ENCODE results near the gene IL12B.
"Not testable (repeated sequence)": the region's sequence is repeated elsewhere in the genome, so short reads cannot be mapped to it uniquely, and the experiment has no call there.

The IL12B gene

DNA sequence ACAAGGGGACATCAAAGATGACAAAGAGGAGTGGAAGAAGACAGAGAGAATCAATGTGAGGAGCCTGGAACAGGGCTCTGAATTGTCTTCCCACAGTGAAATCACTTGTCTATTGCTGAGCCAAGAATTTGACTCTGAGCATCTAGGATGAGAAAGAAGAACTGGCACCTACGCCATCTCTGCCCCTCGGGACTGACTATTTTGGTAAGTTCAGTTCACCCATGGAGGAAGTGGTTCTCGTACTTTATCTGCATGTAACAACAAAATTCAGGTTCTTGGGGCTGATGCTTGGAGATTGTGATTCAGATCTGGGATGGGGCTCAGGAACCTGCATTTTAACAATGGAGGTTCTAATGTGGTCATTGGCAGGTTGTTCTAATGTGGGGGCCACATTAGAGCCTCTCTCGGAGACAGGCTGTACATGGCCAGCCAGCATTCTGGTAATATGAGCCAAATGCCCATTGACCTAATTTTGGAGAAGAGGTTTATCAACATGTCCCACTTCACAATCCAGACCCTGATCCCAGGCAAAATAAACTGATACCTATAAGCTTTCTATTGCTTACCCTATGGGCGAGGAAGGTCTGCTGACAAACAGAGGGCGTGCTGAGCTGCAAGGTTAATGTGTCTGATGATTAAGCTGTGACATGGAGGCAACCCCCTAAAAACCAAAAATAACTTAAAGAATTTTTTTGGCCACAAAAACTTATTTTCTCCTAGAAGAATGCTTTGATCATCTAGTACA is 2.7 kb upstream of the IL12B start:
- FAIRE-seq = no peak

DNA sequence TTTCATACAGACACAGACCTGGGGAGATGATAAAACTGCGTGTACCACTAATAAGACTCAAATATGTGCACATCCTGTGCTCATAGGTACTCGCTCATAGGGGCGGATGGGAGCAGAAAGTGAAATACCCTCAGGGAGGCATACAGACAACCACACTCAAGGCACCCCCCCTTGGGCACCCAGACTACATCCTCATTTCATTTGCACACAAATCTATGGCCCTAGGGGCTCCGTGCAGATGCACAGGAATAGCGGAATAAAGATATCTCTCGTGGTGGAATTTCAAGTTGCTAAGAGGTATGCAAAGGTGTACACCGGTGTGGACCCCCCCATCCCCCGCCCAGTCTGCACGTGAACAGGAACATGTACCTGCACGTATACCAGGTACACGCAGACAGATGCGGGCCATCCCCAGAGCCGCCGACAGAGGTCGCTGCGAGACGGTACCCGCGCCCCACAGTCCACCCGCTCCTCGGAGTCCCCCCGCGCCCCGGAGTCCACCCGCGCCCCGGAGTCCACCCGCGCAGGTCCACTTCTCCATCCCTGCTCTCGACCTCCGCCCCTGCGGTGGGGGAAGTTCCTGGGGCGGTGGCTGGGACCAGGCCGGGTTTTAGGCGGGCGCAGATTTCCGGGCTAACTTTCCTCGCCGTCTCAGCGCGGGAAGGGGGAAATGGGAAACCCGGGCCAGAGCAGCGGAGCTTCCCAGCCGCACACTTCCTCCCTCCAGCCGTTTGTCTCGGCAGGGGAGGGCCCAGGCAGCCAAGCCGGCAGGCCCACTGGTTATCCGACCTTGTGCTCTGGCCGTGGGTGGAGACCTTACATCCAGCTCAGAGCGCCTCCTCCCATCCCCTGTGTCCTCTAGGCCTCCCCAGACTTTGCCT is 1.0 kb upstream of the IL12B start:
- FAIRE-seq = no peak

DNA sequence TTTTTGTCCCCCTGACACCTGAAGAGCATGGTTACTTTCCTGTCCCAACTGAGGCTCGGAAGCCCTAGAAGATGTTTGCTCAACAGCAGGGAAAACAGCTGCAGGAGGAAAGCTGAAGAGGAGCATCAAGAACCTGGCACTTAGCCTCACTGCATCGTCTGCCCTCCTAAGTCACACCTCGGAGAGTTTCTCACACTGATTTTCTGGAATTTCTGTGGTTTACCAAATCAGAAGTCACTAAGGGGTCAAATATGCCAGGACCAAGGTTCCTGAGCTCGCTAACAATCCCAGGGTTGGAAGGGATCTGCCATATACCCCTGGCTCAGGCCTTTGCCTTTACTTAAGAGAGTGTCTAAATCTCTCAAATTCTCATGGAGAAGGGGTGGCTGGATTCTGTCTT is 5.3 kb downstream of the IL12B start:
- no peak for FAIRE-seq

DNA sequence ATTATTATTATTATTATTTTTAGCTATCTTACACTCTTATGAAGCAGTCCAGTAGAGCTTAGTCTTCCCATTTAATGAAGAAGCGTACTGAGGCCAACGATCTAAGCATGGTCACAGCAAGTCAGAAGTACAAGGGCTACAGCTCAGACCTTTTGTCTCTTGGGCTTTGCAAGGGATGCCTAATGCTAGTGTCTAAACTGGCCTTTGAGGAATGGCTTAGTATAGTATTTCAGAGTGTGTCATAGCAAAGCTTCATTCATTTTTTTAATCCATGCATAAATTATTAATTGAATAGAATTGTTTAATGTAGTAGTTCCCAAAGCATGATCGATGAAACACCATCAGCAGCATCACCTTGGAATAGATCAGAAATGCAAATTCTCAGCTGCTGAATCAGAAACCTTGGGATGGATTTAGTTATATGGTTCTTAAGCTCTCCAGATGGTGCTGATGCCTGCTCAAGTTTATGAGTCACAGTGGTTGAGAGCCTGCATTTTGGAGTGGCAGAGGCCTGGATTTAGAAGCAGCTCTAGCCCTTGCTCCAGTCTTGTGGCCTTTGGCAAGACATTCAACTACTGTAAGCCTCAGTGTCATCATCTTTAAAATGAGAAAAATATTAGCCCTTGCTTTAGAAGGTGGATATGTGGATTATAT is 6.1 kb downstream of the IL12B start:
- FAIRE-seq = no peak

DNA sequence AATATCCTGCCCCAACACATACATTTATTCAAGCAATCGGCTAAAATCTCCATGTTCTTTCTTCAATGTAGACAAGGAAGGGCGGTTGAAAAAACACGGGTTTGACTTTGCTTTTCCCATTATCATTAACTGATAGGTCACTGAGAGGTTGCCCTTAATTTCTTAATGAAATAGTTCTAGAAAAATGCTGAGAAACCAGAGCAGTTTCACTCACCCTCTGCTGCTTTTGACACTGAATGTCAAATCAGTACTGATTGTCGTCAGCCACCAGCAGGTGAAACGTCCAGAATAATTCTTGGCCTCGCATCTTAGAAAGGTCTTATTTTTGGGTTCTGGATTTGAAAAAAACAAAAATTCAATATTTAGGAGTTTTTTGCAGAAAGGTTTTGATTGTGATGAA is 8.1 kb downstream of the IL12B start:
- FAIRE-seq = no peak

DNA sequence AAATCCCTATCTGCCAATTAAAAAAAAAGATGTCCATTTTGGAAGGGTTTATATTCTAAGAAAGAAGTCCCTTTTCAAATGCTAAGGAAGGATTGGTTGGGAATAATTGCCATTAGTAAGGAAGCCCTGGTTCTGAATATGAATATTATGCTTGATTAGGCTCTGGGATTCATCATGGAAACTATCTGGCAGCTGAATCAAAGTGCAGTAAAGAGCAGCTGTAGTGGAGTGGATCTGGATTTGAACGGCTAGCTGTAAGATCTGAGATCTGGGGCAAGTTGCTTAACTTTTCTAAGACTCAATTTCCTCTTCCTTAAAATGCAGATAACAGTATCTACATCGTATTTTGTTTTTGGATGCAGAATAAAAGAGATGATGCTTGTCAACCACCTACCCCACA is 10.5 kb downstream of the IL12B start:
- FAIRE-seq = no peak

DNA sequence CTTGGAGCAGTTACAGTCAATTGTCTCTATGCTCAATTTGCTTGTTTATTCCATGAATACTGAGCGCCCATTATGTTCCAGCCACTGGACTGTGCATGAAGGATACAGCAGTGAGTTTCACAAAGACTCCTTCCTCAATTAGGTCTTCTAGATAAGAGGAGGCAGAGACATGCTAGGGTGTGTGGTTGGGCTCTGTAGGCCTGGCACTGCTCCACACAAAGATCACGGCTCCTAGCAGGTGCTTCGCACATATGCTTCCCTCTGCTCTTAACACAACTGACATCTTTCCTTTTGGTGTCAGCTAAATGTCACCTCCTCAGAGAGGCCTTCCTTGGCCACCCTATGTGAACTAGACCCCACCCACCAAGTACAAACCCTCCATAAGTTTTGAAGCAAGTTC is 10.9 kb downstream of the IL12B start:
- FAIRE-seq = no peak

DNA sequence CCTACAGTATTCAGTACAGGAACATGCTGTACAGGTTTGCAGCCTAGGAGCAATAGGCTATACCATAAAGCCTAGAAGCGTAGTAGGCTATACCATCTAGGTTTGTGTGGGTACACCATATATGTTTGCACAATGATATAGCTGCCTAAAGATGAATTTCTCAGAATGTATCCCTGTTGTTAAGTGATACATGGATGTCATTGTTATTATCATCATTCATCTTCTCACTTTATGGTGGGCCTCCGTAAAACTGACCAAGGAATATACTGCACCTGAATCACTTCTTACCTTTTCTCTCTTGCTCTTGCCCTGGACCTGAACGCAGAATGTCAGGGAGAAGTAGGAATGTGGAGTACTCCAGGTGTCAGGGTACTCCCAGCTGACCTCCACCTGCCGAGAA is 11.8 kb downstream of the IL12B start:
- FAIRE-seq = no peak

DNA sequence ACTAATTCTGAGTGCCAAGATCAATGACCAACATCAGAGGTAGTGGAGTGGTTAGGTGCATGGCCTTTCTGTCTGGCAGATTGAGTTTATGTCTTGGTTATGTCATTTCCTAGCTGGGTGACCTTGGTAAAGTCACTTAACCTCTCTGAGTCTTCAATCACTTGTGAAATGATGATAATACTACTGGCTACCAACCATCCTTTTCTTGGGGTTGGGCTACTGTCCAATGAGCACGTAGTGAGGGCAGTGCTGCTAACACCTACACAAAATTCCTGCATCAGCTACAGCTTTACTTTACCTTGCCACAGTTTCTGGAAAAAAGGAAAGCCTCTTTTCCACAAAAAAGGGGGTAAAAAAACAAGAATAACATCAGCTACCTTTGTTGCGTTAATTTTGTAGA is 12.4 kb downstream of the IL12B start:
- FAIRE-seq = no peak

DNA sequence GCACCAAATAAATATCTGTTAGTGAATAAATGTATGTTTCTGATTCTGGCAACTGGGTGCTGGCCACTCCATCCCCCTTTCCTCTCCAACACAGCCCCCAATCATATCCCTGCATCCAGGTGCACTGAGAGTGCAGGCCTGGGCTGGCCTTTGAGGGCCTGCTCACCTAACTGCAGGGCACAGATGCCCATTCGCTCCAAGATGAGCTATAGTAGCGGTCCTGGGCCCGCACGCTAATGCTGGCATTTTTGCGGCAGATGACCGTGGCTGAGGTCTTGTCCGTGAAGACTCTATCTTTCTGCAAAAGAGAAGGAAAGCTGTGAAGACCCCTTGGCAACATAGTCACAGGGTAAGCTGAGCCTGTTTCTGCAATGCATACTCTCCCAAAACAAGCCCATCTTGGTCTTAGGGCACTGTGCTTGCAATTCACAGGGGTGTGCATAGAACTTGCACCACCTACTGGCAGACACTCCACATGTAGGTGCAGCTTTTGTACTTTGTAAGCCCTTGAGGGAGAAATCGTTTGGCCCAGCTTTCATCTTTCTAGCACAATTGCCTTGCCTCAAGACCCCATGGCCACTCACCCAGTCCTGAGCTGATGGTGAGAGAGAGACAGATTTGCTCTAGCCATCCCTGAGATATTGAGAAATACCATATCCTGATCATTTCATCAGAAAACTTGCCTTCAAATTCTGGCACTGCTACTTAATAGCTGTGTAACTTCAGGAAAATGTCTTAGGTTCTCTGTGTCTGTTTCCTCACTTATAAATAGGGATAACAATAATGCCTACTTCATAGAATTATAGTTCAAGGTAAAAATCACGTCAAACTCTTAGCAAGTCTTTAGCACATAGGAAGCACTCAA is 13.5 kb downstream of the IL12B start:
- peak; percentile 44 for FAIRE-seq

DNA sequence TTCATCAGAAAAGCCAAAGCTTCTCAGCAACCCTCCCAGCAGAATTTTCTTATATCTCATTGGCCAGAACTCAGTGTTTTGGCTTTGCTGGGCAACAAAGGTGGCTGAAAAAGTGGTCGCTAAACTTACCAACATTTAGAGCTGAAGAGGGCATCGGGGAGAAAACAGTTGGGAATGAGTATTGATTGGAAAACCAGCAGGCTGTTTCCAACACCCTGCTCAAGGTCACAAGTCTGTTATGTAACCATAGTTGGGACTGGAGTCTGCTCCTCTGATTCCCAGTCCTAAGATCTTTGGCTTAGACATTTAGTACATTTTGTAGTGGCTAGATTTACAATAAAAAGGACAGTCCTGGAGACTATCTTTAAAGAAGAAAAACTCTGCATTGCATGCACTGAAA is 17.1 kb downstream of the IL12B start:
- no peak for FAIRE-seq

DNA sequence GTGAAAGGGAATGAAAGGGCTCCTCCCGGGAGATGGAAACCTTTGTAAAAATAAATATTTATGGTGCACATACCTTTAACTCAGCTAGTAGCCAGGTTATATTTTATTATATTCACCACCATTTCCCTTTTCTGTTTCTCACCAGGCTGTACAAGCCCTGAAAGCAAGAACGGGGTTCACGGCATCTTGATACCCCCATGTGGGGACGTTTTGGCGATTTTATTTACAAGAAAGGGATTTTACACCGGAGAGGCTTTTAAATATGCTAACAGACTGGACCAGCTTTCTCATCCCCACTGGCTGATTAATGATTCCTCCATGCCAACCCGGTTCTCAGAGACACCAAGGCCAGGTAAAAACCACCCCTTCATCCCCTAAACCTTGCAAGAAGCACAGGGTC is 19.2 kb downstream of the IL12B start:
- FAIRE-seq = no peak

DNA sequence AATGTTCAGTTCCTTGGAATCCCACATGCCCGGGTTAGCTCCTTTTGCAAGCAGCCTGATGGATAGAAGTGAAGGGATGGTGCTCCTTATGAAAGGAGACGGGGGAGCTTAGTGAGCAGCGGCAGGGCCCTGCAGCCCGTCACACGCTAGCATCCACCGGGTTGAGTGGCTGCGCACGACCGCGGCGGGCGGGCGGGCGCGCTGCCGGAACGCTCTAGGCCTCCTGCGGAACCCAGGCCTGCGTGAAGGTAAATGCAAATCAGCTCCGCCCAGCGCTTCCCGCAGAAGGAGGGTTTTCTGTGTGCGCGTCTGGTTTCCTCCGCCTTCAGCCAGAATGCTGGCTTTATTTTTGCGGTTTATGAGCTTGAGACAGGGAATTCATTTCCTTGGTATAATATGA is 19.8 kb downstream of the IL12B start:
- FAIRE-seq = no peak

DNA sequence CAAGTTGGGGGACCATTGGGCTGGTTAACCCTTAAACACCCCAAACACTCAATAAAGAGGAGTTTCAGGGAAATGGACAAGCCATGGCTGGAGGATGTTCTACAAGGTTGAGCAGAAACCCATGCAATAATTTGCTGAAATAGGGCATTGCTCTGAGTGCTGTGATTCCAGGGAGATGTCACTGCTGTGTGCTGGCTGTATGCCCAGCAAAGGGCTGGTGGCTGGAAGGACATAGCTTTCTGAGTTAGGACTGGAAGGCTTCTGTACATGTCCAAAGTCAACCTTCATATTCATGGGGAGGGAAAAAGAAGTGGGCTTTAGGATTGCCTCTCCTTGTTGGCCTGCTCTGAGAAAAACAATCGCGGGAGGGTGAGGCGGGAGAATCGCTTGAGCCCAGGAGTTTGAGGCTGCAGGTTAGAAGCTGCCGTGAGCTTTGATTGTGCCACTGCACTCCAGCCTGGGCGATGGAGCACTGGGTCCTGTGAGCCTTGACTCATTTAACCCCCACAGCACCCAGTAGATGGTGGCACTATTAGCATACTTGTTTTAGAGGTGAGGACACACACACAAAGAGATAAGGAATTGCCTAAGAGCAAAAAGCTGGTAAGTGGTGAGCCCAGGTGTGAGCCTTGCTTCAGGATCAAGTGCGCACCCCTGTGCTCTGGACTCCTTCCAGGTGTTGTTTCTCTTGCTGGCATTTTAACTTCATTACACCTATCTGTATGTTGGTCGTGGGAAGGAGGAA is 20.4 kb downstream of the IL12B start:
- no peak for FAIRE-seq

DNA sequence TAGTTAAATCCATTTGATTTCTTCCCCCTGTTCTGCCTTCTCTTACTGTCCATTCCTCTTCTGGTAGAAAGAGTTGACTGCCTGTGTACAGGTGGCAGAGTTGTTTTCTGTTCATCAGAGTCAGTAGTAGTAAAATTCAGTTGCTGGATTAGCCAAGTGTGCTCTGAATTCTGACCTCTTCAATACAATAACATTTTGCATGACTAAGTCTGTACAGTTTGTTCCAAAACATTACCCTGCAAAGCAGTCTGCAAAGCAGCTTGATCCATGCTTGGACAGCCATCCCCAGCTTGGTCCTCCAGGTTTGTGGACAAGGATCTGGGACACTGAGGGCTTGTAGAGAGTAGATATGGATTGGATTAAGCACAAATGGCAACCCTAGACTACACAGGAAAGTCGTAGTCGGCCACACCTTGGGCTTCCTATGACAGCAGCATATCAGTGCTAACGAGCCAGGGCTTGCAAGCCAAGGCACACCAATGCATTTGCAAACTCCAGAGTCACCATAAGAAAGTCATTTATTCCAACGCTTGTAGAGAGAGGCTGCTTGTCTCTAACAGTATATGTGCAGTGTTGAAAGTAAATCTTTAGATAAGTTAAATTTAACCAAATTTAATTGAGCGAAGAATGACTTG is 25.2 kb downstream of the IL12B start:
- FAIRE-seq = no peak

DNA sequence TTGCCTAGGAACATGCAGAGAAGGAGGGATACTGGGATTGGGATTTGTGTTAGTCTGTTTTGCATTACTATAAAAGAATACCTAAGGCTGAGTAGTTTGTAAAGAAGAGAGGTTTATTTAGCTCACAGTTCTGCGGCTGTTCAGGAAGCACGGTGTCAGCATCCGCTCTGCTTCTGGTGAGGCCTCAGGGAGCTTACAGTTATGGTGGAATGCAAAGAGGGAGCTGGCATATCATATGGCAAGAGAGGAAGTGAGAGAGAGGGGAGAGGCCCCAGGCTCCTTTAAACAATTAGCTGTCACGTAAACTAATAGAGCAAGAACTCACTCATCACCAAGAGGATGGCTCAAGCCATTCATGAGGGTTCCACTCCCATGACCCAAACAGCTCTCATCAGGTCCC is 27.0 kb downstream of the IL12B start:
- FAIRE-seq = no peak

DNA sequence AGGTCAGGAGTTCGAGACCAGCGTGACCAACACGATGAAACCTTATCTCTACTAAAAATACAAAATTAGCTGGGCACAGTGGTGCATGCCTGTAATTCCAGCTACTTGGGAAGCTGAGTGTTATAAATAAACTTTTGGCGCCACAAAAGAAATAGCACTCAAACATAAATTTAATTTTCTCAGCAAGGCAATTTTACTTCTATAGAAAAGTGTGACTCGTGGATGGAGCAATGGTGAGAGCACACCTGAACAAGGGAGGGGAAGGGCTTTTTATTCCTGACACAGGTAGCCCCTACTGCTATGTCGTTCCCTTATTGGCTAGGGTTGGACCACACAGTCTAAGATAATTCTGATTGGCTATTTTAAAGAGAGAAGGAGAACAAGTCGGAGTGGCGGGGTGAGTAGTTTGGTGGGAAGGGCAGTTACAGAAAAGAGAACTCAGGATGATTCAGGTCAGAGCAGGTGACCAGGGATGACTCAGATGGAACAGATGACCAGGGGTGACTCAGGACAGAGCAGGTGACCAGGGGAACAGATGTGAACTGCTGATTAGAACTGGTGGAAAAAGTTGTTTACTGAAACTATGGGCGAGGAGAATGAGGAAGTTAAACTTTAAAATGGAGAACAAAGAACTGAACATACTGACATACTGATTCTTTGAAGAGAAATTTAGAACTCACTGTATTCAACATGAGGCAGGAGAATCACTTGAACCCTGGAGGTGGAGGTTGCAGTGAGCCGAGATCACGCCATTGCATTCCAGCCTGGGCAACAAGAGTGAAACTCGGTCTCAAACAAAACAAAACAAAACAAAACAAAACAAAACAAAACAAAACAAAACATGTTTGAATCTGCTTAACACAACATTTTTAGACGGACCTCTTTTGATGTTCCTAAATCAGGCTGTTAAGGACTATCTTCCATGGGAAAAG is 28.1 kb downstream of the IL12B start:
- FAIRE-seq = not testable (repeated sequence)

DNA sequence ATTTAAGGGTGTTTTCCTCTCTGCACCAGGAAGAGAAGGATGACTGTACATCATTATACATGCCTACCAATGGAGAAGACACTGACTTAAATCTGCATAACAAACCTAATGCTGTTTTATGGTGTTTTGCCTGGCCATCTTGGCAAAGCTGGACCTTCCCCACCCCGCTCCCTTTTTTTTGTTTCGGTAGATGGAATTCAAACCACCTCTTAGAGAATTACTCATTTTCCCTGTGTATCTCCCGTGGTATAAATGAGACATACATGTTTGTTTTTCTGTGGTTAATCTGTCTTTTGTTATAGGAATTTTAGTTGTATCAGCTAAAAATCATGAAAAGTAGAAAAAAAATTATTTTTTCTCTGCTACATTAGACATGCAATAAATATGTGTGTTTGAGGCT is 28.8 kb downstream of the IL12B start:
- FAIRE-seq = no peak

DNA sequence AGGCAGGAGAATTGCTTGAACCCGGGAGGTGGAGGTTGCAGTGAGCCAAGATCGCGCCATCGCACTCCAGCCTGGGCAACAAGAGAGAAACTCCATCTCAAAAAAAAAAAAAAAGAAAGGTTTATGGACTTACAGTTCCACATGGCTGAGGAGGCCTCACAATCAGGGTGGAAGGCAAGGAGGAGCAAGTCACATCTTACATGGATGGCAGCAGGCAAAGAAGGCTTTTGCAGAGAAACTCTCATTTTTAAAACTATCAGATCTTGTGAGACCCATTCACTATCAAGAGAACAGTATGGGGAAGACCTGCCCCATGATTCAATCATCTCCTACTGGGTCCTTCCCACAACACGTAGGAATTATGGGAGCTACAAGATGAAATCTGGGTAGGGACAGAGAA is 33.0 kb downstream of the IL12B start:
- not testable (repeated sequence) for FAIRE-seq

DNA sequence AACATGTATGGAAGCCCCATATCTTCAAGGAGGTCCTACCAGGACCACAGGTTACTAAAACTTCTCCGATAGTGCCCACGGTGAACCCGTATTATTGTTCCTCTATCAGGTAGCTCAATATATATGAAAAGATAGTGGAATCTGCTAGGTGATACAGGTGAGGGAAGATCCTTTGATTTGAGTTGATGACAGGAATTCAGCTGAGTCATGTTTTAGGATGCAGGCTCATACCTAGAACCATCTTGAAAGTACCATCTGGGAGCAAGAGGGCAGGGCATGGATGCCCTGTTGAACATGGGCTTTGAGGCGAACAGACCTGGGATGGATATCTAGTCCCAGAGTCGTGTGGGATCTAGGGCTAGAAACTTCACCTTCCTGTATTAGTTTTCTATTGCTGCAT is 35.4 kb downstream of the IL12B start:
- FAIRE-seq = no peak
